HepG2 (cell line): Measurements from ENCODE around the gene CNOT10. TPM values are rescaled to one million over a fixed set of nuclear protein-coding genes. Genes with fewer than 3 reads are reported as not detected.

Source experiments
- HDAC1 ChIP-seq: sonication (generic); formaldehyde crosslinking; IDR thresholded peaks from 2 replicates; pipeline ENCODE4 v1.5.1; 2020; ENCODE audit warnings: mild to moderate bottlenecking, missing genetic modification reagents
- PAX8 ChIP-seq: sonication (generic); formaldehyde crosslinking; IDR thresholded peaks from 2 replicates; pipeline ENCODE4 v1.8.0; 2022; ENCODE audit warnings: mild to moderate bottlenecking, missing genetic modification reagents, borderline replicate concordance
- RBAK ChIP-seq: sonication (generic); formaldehyde crosslinking; IDR thresholded peaks from 2 replicates; pipeline ENCODE4 v1.5.1; 2020; ENCODE audit warnings: mild to moderate bottlenecking, missing genetic modification reagents
- ZNF138 ChIP-seq: sonication (generic); formaldehyde crosslinking; IDR thresholded peaks from 2 replicates; pipeline ENCODE4 v1.5.0; 2020; ENCODE audit warnings: mild to moderate bottlenecking, low read depth, missing genetic modification reagents
- ZNF383 ChIP-seq: sonication (generic); formaldehyde crosslinking; IDR thresholded peaks from 2 replicates; pipeline ENCODE4 v1.4.0; 2020; ENCODE audit warnings: missing genetic modification reagents, mild to moderate bottlenecking, borderline replicate concordance
- ZNF598 ChIP-seq: sonication (generic); formaldehyde crosslinking; IDR thresholded peaks from 2 replicates; pipeline ENCODE4 v1.5.1; 2020; ENCODE audit warnings: mild to moderate bottlenecking, missing genetic modification reagents, borderline replicate concordance
- polyA plus RNA-seq, 8 experiments: library from polyadenylated mRNA; depleted of rRNA in 3 of 8; stranded (reverse) in 7 of 8; unstranded in 1 of 8; fragments of >200 nt; fragmentation: Illumina TruSeq in 4 of 8; extraction: Trizol in 4 of 8; gene quantifications; 2 replicates each; pipeline versions ENCODE4 v1.2.1 to v1.2.3, GENCODE V29; 2011 to 2016; ENCODE audit warnings: low read depth in 4 of 8, missing spikeins in 1 of 8, mixed read lengths in 1 of 8; ENCODE audit not compliant: insufficient read depth in 1 of 8
- total RNA-seq, 5 experiments: library from RNA; depleted of rRNA; stranded (reverse); fragments of >200 nt; fragmentation: Illumina TruSeq; extraction: Trizol; gene quantifications; 2 replicates each; pipeline ENCODE4 v1.2.3, GENCODE V29; 2016; ENCODE audit warnings: low read depth in 1 of 5
- TF ChIP-seq, protein P1 (sequence below): sonication (generic); formaldehyde crosslinking; IDR thresholded peaks from 2 replicates; pipeline ENCODE4 v1.8.1; 2022; ENCODE audit warnings: low read depth, mild to moderate bottlenecking, missing genetic modification reagents
- TF ChIP-seq, protein P2 (sequence below): IDR thresholded peaks from 2 replicates; pipeline ENCODE4 v1.6.1; 2016; ENCODE audit warnings: missing genetic modification reagents, missing compliant biosample characterization
- TF ChIP-seq, protein P3 (sequence below): sonication (generic); formaldehyde crosslinking; conservative IDR thresholded peaks from 2 replicates; pipeline ENCODE4 v1.4.0; 2020; ENCODE audit warnings: mild to moderate bottlenecking, missing genetic modification reagents, moderate library complexity

The CNOT10 gene
- total and polyA plus RNA-seq, 2 of the 13 experiments (the other 11 are each of a cell fraction or from before 2014, with no cell fraction given): 21.2 to 34.1 TPM

DNA sequence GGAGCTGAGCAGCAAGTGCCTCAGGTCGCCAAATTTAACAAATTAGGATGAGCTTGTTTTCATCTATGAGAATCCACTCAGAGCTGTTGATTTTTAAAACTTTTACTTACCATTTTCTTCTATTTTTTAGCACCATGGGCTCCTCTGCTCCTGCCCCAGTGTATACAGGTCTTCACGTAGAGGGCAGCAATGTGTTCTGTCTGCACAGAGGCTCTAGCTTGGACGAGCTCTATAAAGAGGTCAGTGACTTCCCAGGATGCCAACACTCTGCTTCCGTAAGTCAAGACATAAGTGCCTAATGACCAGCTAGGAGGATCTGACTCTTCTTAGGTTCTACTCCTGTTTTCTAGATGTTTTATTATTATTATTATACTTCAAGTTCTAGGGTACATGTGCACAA is 41.2 kb upstream of the CNOT10 start (continued):
- TF ChIP-seq, protein P1, sequence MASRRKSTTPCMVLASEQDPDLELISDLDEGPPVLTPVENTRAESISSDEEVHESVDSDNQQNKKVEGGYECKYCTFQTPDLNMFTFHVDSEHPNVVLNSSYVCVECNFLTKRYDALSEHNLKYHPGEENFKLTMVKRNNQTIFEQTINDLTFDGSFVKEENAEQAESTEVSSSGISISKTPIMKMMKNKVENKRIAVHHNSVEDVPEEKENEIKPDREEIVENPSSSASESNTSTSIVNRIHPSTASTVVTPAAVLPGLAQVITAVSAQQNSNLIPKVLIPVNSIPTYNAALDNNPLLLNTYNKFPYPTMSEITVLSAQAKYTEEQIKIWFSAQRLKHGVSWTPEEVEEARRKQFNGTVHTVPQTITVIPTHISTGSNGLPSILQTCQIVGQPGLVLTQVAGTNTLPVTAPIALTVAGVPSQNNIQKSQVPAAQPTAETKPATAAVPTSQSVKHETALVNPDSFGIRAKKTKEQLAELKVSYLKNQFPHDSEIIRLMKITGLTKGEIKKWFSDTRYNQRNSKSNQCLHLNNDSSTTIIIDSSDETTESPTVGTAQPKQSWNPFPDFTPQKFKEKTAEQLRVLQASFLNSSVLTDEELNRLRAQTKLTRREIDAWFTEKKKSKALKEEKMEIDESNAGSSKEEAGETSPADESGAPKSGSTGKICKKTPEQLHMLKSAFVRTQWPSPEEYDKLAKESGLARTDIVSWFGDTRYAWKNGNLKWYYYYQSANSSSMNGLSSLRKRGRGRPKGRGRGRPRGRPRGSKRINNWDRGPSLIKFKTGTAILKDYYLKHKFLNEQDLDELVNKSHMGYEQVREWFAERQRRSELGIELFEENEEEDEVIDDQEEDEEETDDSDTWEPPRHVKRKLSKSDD (CRISPR knock-in tag): no peak
- no peak for TF ChIP-seq RBAK (CRISPR knock-in tag)
- TF ChIP-seq ZNF383: no peak
- TF ChIP-seq HDAC1: no peak
- TF ChIP-seq PAX8: no peak
- TF ChIP-seq, protein P2, sequence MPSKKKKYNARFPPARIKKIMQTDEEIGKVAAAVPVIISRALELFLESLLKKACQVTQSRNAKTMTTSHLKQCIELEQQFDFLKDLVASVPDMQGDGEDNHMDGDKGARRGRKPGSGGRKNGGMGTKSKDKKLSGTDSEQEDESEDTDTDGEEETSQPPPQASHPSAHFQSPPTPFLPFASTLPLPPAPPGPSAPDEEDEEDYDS (CRISPR knock-in tag): no peak
- no peak for TF ChIP-seq ZNF138 (CRISPR knock-in tag)
- TF ChIP-seq ZNF598 (CRISPR knock-in tag): no peak
- TF ChIP-seq, protein P3, sequence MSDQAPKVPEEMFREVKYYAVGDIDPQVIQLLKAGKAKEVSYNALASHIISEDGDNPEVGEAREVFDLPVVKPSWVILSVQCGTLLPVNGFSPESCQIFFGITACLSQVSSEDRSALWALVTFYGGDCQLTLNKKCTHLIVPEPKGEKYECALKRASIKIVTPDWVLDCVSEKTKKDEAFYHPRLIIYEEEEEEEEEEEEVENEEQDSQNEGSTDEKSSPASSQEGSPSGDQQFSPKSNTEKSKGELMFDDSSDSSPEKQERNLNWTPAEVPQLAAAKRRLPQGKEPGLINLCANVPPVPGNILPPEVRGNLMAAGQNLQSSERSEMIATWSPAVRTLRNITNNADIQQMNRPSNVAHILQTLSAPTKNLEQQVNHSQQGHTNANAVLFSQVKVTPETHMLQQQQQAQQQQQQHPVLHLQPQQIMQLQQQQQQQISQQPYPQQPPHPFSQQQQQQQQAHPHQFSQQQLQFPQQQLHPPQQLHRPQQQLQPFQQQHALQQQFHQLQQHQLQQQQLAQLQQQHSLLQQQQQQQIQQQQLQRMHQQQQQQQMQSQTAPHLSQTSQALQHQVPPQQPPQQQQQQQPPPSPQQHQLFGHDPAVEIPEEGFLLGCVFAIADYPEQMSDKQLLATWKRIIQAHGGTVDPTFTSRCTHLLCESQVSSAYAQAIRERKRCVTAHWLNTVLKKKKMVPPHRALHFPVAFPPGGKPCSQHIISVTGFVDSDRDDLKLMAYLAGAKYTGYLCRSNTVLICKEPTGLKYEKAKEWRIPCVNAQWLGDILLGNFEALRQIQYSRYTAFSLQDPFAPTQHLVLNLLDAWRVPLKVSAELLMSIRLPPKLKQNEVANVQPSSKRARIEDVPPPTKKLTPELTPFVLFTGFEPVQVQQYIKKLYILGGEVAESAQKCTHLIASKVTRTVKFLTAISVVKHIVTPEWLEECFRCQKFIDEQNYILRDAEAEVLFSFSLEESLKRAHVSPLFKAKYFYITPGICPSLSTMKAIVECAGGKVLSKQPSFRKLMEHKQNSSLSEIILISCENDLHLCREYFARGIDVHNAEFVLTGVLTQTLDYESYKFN: no peak
